SK-N-SH (cell line): ENCODE results near the gene VAPB.

Experiments
- CHD2 ChIP-seq: fragments of 150-350 bp; IDR thresholded peaks from 2 replicates; pipeline ENCODE4 v1.6.1; 2018; ENCODE audit warnings: low read length; ENCODE audit not compliant: partially characterized antibody
- CTCF ChIP-seq: fragments of 200-600 bp; sonication (generic); IDR thresholded peaks from 2 replicates; pipeline ENCODE4 v1.6.1; 2017; ENCODE audit warnings: antibody characterized with exemption, mild to moderate bottlenecking, moderate library complexity
- GABPA ChIP-seq: IDR thresholded peaks from 2 replicates; pipeline ENCODE4 v1.4.0; 2012; ENCODE audit warnings: low read depth, mild to moderate bottlenecking
- MAX ChIP-seq: IDR thresholded peaks from 2 replicates; pipeline ENCODE4 v1.4.0; 2012; ENCODE audit warnings: low read depth
- PBX3 ChIP-seq: IDR thresholded peaks from 2 replicates; pipeline ENCODE4; 2012
- RAD21 ChIP-seq: IDR thresholded peaks from 2 replicates; pipeline ENCODE4 v1.6.1; 2012; ENCODE audit warnings: mild to moderate bottlenecking, low read length
- REST ChIP-seq: IDR thresholded peaks from 2 replicates; pipeline ENCODE4 v1.6.1; 2012; ENCODE audit warnings: mild to moderate bottlenecking, low read depth, low read length, moderate library complexity
- SIN3A ChIP-seq: IDR thresholded peaks from 2 replicates; pipeline ENCODE4 v1.6.1; 2012; ENCODE audit warnings: low read depth, mild to moderate bottlenecking, low read length, moderate library complexity, borderline replicate concordance
- TAF1 ChIP-seq: IDR thresholded peaks from 2 replicates; pipeline ENCODE4 v1.6.1; 2012; ENCODE audit warnings: low read depth, mild to moderate bottlenecking, low read length, moderate library complexity, borderline replicate concordance
- USF2 ChIP-seq: fragments of 150-350 bp; IDR thresholded peaks from 2 replicates; pipeline ENCODE4 v1.6.1; 2017; ENCODE audit warnings: antibody characterized with exemption, low read length, low read depth, borderline replicate concordance

- no peak for TF ChIP-seq CTCF
- no peak for TF ChIP-seq RAD21
- no peak for TF ChIP-seq MAX
- no peak for TF ChIP-seq GABPA
- TF ChIP-seq USF2, result no peak
- TF ChIP-seq REST, result no peak
- no peak for TF ChIP-seq TAF1
- TF ChIP-seq PBX3, result no peak
- TF ChIP-seq CHD2, result no peak
- TF ChIP-seq SIN3A, result no peak
These were observed 30.1 kb downstream of the VAPB start for GRCh38 chr20:58418949-58419748.
